Stomach (tissue), 4 donors: ENCODE results near the gene OR52I1.

Experiments used
- POLR2A ChIP-seq, 4 donors: fragments of 450-650 bp; IDR thresholded peaks; one replicate each; pipeline ENCODE4 v1.6.1; 2016; ENCODE audit warnings: antibody characterized with exemption in 4 of 4, control low read depth in 2 of 4, mild to moderate bottlenecking in 1 of 4, moderate library complexity in 1 of 4
- POLR2AphosphoS5 ChIP-seq, 3 donors: sonication (generic); formaldehyde crosslinking; IDR thresholded peaks; one replicate each; pipeline ENCODE4 v1.6.1; 2016; ENCODE audit warnings: antibody characterized with exemption in 3 of 3
- TF ChIP-seq, protein P1 (sequence below), 7 experiments: fragments of 450-650 bp in 4 of 7; fragments of 200-600 bp in 3 of 7; sonication (generic) in 3 of 7; IDR thresholded peaks; one replicate each; pipeline ENCODE4 v1.5.1; 2016 to 2019; ENCODE audit warnings: antibody characterized with exemption in 7 of 7, control low read depth in 2 of 7, mild to moderate bottlenecking in 1 of 7

DNA sequence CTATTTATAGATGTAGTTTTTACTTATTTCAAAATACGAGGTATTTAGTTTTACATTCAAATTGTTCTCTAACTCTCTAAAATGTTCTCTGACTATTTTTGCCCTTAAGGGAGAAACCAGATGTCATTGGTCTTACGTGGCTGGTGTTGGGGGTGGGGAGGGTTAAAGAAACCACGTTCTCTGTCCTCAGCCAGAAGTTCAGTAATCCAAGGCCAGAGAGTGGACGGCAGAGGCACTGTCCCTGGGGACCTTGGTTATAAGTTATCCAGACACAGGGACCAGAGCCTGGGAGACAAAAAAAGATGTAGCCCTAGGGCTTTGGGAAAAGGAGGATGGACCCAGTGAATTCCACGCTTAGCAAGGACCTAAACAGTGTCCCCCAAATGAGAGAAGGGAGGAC is 49.2 kb downstream of the OR52I1 start:
- TF ChIP-seq, protein P1, sequence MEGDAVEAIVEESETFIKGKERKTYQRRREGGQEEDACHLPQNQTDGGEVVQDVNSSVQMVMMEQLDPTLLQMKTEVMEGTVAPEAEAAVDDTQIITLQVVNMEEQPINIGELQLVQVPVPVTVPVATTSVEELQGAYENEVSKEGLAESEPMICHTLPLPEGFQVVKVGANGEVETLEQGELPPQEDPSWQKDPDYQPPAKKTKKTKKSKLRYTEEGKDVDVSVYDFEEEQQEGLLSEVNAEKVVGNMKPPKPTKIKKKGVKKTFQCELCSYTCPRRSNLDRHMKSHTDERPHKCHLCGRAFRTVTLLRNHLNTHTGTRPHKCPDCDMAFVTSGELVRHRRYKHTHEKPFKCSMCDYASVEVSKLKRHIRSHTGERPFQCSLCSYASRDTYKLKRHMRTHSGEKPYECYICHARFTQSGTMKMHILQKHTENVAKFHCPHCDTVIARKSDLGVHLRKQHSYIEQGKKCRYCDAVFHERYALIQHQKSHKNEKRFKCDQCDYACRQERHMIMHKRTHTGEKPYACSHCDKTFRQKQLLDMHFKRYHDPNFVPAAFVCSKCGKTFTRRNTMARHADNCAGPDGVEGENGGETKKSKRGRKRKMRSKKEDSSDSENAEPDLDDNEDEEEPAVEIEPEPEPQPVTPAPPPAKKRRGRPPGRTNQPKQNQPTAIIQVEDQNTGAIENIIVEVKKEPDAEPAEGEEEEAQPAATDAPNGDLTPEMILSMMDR (IDR thresholded peaks at IDR 0.05) = no peak
- TF ChIP-seq POLR2AphosphoS5 (IDR thresholded peaks at IDR 0.05) = no peak
- no peak for TF ChIP-seq POLR2A (IDR thresholded peaks at IDR 0.05)
